Panc1 (cell line): ENCODE data around the gene MGAT5. TPM values are rescaled to one million over a fixed set of nuclear protein-coding genes. Genes with fewer than 3 reads are reported as not detected.

Source experiments
- ATAC-seq: fragments of 200-7000 bp; cut with Tn5 transposase; 2 replicates; pipeline ENCODE4 v1.9.1; 2020; ENCODE audit warnings: mild to moderate bottlenecking, moderate library complexity
- BruUV-seq: library from RNA; stranded (reverse); fragments of 400-500 nt; replicated peaks from 2 replicates; lab custom pipeline; 2021; lab: Mats Ljungman, UMichigan
- CTCF ChIA-PET: fragments of 300-600 bp; sonication (Branson Sonifier 250); formaldehyde crosslinking; loops from one replicate; lab custom pipeline; 2022; ENCODE audit warnings: antibody characterized with exemption; lab: Charles Lee
- POLR2A ChIA-PET: fragments of 300-600 bp; sonication (Branson Sonifier 250); formaldehyde crosslinking; loops from one replicate; lab custom pipeline; 2022; ENCODE audit warnings: antibody characterized with exemption; lab: Charles Lee
- DNase-seq: peaks from one replicate; pipeline ENCODE4 v3.0.0-alpha.2; 2010; ENCODE audit warnings: low read depth, low spot score
- H3K27ac ChIP-seq: 2 replicates; pipeline ENCODE4 v1.5.1; 2011; ENCODE audit warnings: mild to moderate bottlenecking, low read length, inconsistent platforms
- H3K27me3 ChIP-seq: fragments of 200-500 bp; sonication (Bioruptor generic); 2 replicates; pipeline ENCODE4 v1.6.0; 2014; ENCODE audit warnings: low read length, inconsistent platforms; ENCODE audit not compliant: control insufficient read depth, insufficient read depth
- H3K36me3 ChIP-seq: fragments of 200-500 bp; sonication (Bioruptor generic); 2 replicates; pipeline ENCODE4 v1.5.1; 2014; ENCODE audit warnings: inconsistent platforms, mild to moderate bottlenecking, low read length, moderate library complexity; ENCODE audit not compliant: control insufficient read depth, insufficient read depth
- H3K4me1 ChIP-seq: 2 replicates; pipeline ENCODE4 v1.5.1; 2011; ENCODE audit warnings: inconsistent platforms, mild to moderate bottlenecking, low read length, moderate library complexity; ENCODE audit not compliant: control insufficient read depth, insufficient read depth
- H3K4me3 ChIP-seq, 2 experiments: 2 replicates each; pipeline ENCODE4 v1.5.1; 2011 to 2012; ENCODE audit warnings: low read depth in 2 of 2, low read length in 2 of 2, mild to moderate bottlenecking in 2 of 2, inconsistent platforms in 1 of 2, moderate library complexity in 1 of 2
- H3K9me3 ChIP-seq: fragments of 200-500 bp; sonication (Bioruptor generic); 2 replicates; pipeline ENCODE4 v1.5.1; 2014; ENCODE audit warnings: low read depth, mild to moderate bottlenecking, inconsistent platforms, low read length, moderate library complexity; ENCODE audit not compliant: control insufficient read depth, insufficient read depth
- POLR2AphosphoS5 ChIP-seq: IDR thresholded peaks from 2 replicates; pipeline ENCODE4 v1.6.1; 2012; ENCODE audit warnings: mild to moderate bottlenecking, low read depth, low read length, moderate library complexity
- SIN3A ChIP-seq: IDR thresholded peaks from 2 replicates; pipeline ENCODE4 v1.6.1; 2012; ENCODE audit warnings: low read depth, mild to moderate bottlenecking, low read length, moderate library complexity, borderline replicate concordance; ENCODE audit not compliant: insufficient read depth
- TCF7L2 ChIP-seq: IDR thresholded peaks from 2 replicates; pipeline ENCODE4 v1.6.1; 2011; ENCODE audit warnings: mild to moderate bottlenecking, low read depth, low read length, inconsistent platforms
- in situ Hi-C: cut with HindIII; loops from 2 replicates; pipeline ENCODE4 v1.10.0; 2016; ENCODE audit warnings: low sequenced_read_pairs, low pct_unique_long_range_greater_than_20kb
- intact Hi-C: fragments of 100-400 bp; cut with micrococcal nuclease; formaldehyde crosslinking; loops from one replicate; pipeline ENCODE4 v1.10.0; 2022; ENCODE audit not compliant: unreplicated experiment
- total RNA-seq: library from RNA; stranded (reverse); gene quantifications from one replicate; pipeline ENCODE4 v1.2.1, GENCODE V29; 2021; ENCODE audit not compliant: unreplicated experiment
- TF ChIP-seq, protein P1 (sequence below), 2 experiments: IDR thresholded peaks; 2 replicates each; pipeline ENCODE4 v1.6.1; 2011 to 2012; ENCODE audit warnings: low read depth in 2 of 2, control low read depth in 1 of 2, low read length in 1 of 2, mild to moderate bottlenecking in 1 of 2, moderate library complexity in 1 of 2; ENCODE audit not compliant: insufficient read depth in 1 of 2
- TF ChIP-seq, protein P2 (sequence below): fragments of 450-650 bp; IDR thresholded peaks from 2 replicates; pipeline ENCODE4 v1.5.1; 2017; ENCODE audit warnings: mild to moderate bottlenecking

The MGAT5 gene
- total RNA-seq, 1 experiment from 2014 or later: 22.1 TPM

DNA sequence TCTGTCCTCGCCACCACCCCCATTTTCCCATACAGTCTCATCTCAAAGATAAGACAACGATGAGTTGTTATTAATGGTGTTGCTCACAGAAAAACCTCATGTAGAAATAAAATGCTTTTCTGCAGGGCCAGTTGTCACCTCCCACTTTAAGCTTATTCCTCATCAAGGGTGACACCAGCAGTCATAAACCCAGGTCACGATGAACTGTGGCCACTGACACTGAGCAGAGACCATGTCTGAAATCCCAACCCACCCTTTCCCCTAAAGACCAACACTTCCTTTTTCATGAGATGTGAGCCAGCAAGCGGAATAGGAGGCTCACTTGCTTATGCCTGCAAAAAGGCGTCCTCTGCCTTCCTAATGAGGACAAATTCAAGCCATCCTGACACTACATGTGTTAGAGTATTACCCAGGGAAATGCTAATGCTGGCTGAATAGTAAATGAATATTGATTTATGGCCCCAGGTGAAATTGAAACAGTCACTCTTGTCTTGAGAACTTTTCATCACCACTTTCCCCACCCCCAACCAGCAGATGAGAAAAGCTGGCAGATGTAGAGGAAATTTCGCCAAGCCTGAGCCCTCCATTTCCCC, 228.4 kb downstream of the MGAT5 start:
- H3K27ac ChIP-seq: no peak overlapping the region
- in situ Hi-C loops: no loop called here
- no TSS peak for BruUV-seq
- no peaks in the 10 kb centered on the region for H3K4me1 ChIP-seq
- H3K27me3 ChIP-seq: peaks cover 6% of the 10 kb centered on the region; the same call in 1 of the 2 replicates
- ChIA-PET POLR2A (interaction anchor here (0.5 kb wide), 1 partner anchor 218 kb away, joined by 7 read pairs; no protein-coding TSS in a partner anchor), CTCF (no interaction called here)
- no peaks in the 10 kb centered on the region for H3K9me3 ChIP-seq
- no peak overlapping the region for H3K4me3 ChIP-seq
- H3K36me3 ChIP-seq: no peaks in the 10 kb centered on the region
- TF ChIP-seq TCF7L2 (no peak), SIN3A (no peak), POLR2AphosphoS5 (no peak)
- TF ChIP-seq, protein P1, sequence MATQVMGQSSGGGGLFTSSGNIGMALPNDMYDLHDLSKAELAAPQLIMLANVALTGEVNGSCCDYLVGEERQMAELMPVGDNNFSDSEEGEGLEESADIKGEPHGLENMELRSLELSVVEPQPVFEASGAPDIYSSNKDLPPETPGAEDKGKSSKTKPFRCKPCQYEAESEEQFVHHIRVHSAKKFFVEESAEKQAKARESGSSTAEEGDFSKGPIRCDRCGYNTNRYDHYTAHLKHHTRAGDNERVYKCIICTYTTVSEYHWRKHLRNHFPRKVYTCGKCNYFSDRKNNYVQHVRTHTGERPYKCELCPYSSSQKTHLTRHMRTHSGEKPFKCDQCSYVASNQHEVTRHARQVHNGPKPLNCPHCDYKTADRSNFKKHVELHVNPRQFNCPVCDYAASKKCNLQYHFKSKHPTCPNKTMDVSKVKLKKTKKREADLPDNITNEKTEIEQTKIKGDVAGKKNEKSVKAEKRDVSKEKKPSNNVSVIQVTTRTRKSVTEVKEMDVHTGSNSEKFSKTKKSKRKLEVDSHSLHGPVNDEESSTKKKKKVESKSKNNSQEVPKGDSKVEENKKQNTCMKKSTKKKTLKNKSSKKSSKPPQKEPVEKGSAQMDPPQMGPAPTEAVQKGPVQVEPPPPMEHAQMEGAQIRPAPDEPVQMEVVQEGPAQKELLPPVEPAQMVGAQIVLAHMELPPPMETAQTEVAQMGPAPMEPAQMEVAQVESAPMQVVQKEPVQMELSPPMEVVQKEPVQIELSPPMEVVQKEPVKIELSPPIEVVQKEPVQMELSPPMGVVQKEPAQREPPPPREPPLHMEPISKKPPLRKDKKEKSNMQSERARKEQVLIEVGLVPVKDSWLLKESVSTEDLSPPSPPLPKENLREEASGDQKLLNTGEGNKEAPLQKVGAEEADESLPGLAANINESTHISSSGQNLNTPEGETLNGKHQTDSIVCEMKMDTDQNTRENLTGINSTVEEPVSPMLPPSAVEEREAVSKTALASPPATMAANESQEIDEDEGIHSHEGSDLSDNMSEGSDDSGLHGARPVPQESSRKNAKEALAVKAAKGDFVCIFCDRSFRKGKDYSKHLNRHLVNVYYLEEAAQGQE (IDR thresholded peaks at IDR 0.05; ENCODE audit: insufficient read depth in 1 of 2, low read depth in 2 of 2, low read length in 1 of 2): no peak
- TF ChIP-seq, protein P2, sequence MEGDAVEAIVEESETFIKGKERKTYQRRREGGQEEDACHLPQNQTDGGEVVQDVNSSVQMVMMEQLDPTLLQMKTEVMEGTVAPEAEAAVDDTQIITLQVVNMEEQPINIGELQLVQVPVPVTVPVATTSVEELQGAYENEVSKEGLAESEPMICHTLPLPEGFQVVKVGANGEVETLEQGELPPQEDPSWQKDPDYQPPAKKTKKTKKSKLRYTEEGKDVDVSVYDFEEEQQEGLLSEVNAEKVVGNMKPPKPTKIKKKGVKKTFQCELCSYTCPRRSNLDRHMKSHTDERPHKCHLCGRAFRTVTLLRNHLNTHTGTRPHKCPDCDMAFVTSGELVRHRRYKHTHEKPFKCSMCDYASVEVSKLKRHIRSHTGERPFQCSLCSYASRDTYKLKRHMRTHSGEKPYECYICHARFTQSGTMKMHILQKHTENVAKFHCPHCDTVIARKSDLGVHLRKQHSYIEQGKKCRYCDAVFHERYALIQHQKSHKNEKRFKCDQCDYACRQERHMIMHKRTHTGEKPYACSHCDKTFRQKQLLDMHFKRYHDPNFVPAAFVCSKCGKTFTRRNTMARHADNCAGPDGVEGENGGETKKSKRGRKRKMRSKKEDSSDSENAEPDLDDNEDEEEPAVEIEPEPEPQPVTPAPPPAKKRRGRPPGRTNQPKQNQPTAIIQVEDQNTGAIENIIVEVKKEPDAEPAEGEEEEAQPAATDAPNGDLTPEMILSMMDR: no peak
- ATAC-seq (no peak), DNase-seq (no peak)
- intact Hi-C loops: no loop called here

DNA sequence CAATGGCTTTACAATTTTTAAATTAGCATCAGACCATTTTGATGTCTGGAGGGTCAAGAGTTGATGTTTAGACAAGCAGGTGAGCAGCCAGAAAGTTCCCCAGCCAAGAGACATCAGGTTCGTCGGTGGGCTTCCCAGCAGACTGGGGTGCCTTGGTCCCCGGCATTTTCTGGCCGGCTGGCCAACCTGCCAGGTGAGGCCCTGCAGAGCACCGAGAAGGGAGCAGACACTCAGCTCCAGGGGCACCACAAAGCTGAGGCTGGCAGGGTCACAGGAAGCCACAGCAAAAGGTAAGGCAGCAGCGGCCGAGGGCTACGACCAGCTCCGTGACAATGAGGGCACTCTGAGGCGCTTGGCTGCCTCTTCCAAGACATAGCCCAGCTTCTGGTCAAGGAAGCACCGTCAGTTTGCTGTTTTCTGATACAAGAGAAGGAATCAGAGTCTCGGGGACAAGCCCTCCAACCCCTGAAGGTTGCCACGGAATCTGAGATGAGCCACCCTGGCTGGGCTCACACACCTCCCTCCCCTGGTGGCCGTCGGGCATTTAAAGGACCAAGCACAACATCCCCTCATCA, 229.0 kb downstream of the MGAT5 start:
- Histone ChIP-seq H3K27ac (no peak overlapping the region), H3K4me3 (no peak overlapping the region), H3K9me3 (no peaks in the 10 kb centered on the region), H3K27me3 (peaks cover 10% of the 10 kb centered on the region), H3K4me1 (no peaks in the 10 kb centered on the region), H3K36me3 (no peaks in the 10 kb centered on the region)
- ChIA-PET CTCF (no interaction called here), POLR2A (no interaction called here)
- intact Hi-C loops (no loop called here), in situ Hi-C loops (no loop called here)
- no peak for TF ChIP-seq POLR2AphosphoS5
- TF ChIP-seq, protein P2: no peak
- no peak for TF ChIP-seq TCF7L2
- TF ChIP-seq, protein P1 (IDR thresholded peaks at IDR 0.05; ENCODE audit: insufficient read depth in 1 of 2, low read depth in 2 of 2, low read length in 1 of 2): no peak
- TF ChIP-seq SIN3A: no peak
- no peak for ATAC-seq
- no peak for DNase-seq
- BruUV-seq: no TSS peak
